Measurements from ENCODE around the gene NDRG4. TPM values are rescaled to one million over a fixed set of nuclear protein-coding genes. Genes with fewer than 3 reads are reported as not detected.

The NDRG4 gene
- total RNA-seq, 1 donor from 2014 or later = 4.4 TPM

- DNase-seq = no peak
Measured at GRCh38 chr16:58548378-58548777, 48.4 kb downstream of the NDRG4 start.

- DNase-seq = no peak
Measured at GRCh38 chr16:58551496-58551895, 51.6 kb downstream of the NDRG4 start.

DNA sequence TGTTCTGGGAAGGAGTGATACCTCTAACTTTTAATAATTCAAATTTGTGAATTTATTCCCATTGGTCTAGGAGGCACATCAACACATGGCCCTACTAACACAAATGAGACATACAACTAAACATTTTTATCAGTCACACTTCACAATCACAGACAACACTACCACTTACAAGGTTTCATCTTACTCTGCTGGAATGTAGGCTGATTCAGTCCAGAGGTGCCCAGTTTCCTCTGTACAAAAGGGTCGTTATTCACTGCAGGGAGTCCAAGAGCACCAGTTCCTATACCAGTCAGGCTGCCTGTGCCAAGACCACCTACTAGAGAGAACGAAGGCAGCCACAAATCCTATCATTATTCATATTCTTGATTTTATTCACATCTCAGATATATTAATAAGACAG, 56.7 kb downstream of the NDRG4 start:
- DNase-seq = no peak

Small RNAs within 50 kb of the gene (small RNA-seq; reads per million reads assigned to genes)
- gene RNU6-103P (ENCODE audit: low replicate concordance) (not detected), gene SNORA46 (ENCODE audit: low replicate concordance) (25.7 reads per million, percentile 94 among the genes with 10 or more reads in this experiment), gene SNORA50A (ENCODE audit: low replicate concordance) (not detected)

Other genes starting within 250 kb of the NDRG4 start
- not detected for gene PRSS54, start 205.1 kb upstream of the NDRG4 start, total RNA-seq
- 3.6 TPM for gene GINS3, start 107.7 kb upstream of the NDRG4 start, total RNA-seq
- gene SETD6, start 15.4 kb downstream of the NDRG4 start, total RNA-seq = 14.6 TPM
- gene CNOT1, start 129.7 kb downstream of the NDRG4 start, total RNA-seq = 122 TPM
- 9.5 TPM for gene SLC38A7, start 184.6 kb downstream of the NDRG4 start, total RNA-seq
- gene GOT2, start 234.2 kb downstream of the NDRG4 start, total RNA-seq = 24.6 TPM

Data from skin of body (tissue), 3 donors.